Measurements from ENCODE around the gene NCOA3. TPM values are rescaled to one million over a fixed set of nuclear protein-coding genes. Genes with fewer than 3 reads are reported as not detected.

NCOA3 gene
- total RNA-seq, 1 donor from 2014 or later: 37.3 TPM

DNA sequence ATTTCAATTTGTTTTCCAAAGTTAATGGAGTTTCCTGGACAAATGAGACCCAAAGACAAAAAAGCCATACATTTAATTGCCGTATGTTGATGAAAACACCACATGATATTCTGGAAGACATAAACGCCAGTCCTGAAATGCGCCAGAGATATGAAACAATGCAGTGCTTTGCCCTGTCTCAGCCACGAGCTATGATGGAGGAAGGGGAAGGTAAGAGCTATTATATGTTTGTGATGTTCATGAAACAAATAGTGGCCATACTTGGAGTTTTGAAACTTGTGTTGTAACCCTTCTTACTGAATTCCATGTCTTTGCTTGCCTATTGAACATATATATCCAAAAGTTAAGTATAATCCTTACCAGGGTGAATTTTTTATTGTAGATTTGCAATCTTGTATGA is 125.9 kb downstream of the NCOA3 start:
- Mint-ChIP-seq H3K27me3 (no peaks in the 10 kb centered on the region), H3K36me3 (peaks cover 32% of the 10 kb centered on the region), H3K9me3 (no peaks in the 10 kb centered on the region), H3K4me3 (no peak overlapping the region), H3K4me1 (ENCODE audit: unreplicated experiment) (peaks cover 4% of the 10 kb centered on the region), H3K27ac (no peak overlapping the region)
- no peak for DNase-seq (ENCODE audit: extremely low spot score, unreplicated experiment)
- TF ChIP-seq, protein P1, sequence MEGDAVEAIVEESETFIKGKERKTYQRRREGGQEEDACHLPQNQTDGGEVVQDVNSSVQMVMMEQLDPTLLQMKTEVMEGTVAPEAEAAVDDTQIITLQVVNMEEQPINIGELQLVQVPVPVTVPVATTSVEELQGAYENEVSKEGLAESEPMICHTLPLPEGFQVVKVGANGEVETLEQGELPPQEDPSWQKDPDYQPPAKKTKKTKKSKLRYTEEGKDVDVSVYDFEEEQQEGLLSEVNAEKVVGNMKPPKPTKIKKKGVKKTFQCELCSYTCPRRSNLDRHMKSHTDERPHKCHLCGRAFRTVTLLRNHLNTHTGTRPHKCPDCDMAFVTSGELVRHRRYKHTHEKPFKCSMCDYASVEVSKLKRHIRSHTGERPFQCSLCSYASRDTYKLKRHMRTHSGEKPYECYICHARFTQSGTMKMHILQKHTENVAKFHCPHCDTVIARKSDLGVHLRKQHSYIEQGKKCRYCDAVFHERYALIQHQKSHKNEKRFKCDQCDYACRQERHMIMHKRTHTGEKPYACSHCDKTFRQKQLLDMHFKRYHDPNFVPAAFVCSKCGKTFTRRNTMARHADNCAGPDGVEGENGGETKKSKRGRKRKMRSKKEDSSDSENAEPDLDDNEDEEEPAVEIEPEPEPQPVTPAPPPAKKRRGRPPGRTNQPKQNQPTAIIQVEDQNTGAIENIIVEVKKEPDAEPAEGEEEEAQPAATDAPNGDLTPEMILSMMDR (conservative IDR thresholded peaks at IDR 0.05): no peak

DNA sequence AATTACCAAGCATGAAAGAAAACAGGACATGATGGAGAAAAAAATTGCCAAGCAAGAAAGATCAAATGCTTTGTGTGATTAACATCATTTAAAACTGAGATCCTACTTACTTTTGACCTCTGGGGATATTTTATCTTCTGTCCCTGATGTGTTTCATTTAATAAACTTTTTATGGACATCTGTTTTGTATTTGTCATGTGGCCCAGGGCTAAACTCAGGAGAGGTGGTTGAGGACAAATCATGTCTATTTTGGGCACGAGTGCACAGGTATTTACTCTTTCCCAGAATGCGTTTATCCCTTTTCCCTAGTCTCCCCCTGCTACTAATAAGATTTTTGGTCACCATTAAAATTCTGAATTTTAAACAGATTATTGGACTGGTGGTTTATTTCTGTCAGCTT is 128.2 kb downstream of the NCOA3 start:
- Mint-ChIP-seq H3K9me3 (no peaks in the 10 kb centered on the region), H3K36me3 (peaks cover 31% of the 10 kb centered on the region), H3K27ac (no peak overlapping the region), H3K27me3 (no peaks in the 10 kb centered on the region), H3K4me3 (no peak overlapping the region), H3K4me1 (ENCODE audit: unreplicated experiment) (peaks cover 4% of the 10 kb centered on the region)
- no peak for DNase-seq (ENCODE audit: extremely low spot score, unreplicated experiment)
- TF ChIP-seq, protein P1 (conservative IDR thresholded peaks at IDR 0.05): no peak

DNA sequence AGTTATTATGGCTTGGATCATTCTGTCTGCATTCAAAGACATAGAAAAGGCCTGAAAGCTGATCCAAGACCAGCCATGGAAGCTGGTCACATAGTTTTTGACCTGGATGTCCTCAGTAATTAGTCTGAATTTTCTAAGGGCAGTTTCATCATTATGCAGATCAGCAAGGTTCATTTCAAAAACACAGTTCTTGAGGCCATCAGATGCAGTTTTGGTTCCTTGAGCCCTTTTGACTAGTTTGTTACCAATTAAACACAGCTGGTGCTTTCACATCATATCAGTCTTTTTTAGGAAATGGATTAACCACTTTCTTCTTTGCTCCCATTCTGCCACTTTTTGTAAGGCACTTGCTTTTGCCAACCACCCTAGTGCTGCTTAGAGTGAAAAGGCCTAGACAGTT is 129.4 kb downstream of the NCOA3 start:
- Mint-ChIP-seq H3K27me3 (no peaks in the 10 kb centered on the region), H3K36me3 (peaks cover 31% of the 10 kb centered on the region), H3K9me3 (no peaks in the 10 kb centered on the region), H3K27ac (no peak overlapping the region), H3K4me1 (ENCODE audit: unreplicated experiment) (peaks cover 4% of the 10 kb centered on the region), H3K4me3 (no peak overlapping the region)
- TF ChIP-seq, protein P1 (conservative IDR thresholded peaks at IDR 0.05): no peak
- no peak for DNase-seq (ENCODE audit: extremely low spot score, unreplicated experiment)

DNA sequence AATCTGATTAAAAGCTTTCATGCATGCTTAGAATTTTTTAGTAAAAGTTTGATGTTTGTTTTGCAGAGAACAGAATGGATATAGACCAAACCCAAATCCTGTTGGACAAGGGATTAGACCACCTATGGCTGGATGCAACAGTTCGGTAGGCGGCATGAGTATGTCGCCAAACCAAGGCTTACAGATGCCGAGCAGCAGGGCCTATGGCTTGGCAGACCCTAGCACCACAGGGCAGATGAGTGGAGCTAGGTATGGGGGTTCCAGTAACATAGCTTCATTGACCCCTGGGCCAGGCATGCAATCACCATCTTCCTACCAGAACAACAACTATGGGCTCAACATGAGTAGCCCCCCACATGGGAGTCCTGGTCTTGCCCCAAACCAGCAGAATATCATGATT is 133.6 kb downstream of the NCOA3 start:
- TF ChIP-seq, protein P1 (conservative IDR thresholded peaks at IDR 0.05): no peak
- H3K4me3 Mint-ChIP-seq: no peak overlapping the region
- H3K36me3 Mint-ChIP-seq: peaks cover 27% of the 10 kb centered on the region

DNA sequence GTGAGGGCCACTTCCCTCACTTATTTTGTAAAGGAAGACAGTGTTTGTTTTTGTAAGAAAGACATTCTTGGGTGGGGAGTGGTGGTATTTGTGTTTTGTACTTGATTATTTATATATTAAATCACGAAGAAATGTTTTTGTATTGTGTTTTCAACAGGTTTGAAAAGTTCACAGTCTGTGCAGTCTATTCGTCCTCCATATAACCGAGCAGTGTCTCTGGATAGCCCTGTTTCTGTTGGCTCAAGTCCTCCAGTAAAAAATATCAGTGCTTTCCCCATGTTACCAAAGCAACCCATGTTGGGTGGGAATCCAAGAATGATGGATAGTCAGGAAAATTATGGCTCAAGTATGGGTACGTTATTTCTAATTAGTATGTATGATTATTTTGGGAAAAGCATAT is 137.2 kb downstream of the NCOA3 start:
- Mint-ChIP-seq H3K4me1 (ENCODE audit: unreplicated experiment) (no peaks in the 10 kb centered on the region), H3K27me3 (no peaks in the 10 kb centered on the region), H3K9me3 (no peaks in the 10 kb centered on the region), H3K27ac (no peak overlapping the region), H3K36me3 (peaks cover 44% of the 10 kb centered on the region), H3K4me3 (no peak overlapping the region)
- TF ChIP-seq, protein P1 (conservative IDR thresholded peaks at IDR 0.05): no peak
- DNase-seq (ENCODE audit: extremely low spot score, unreplicated experiment): no peak

More for the DNA sequence above, 133.6 kb downstream of the NCOA3 start:
- no peak for DNase-seq (ENCODE audit: extremely low spot score, unreplicated experiment)
- Mint-ChIP-seq H3K27me3 (no peaks in the 10 kb centered on the region), H3K4me1 (ENCODE audit: unreplicated experiment) (no peaks in the 10 kb centered on the region), H3K9me3 (no peaks in the 10 kb centered on the region), H3K27ac (no peak overlapping the region)

DNA sequence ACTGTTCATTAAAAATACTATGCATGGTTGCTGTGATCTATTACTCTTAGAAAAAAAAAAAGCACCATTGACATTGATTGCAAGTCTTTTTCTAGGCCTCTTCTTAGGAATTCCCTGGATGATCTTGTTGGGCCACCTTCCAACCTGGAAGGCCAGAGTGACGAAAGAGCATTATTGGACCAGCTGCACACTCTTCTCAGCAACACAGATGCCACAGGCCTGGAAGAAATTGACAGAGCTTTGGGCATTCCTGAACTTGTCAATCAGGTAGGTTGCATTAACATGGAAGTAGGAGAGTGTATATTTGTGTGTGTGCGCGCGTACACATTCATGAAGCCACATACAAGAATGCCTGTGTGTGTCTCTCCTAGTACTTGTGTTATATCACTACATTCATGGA is 140.4 kb downstream of the NCOA3 start:
- H3K36me3 Mint-ChIP-seq: peaks cover 62% of the 10 kb centered on the region
- TF ChIP-seq, protein P1 (conservative IDR thresholded peaks at IDR 0.05): no peak
- no peaks in the 10 kb centered on the region for H3K27me3 Mint-ChIP-seq
- peaks cover 4% of the 10 kb centered on the region for H3K4me1 Mint-ChIP-seq (ENCODE audit: unreplicated experiment)
- H3K27ac Mint-ChIP-seq: no peak overlapping the region
- DNase-seq (ENCODE audit: extremely low spot score, unreplicated experiment): no peak
- H3K9me3 Mint-ChIP-seq: no peaks in the 10 kb centered on the region
- H3K4me3 Mint-ChIP-seq: no peak overlapping the region

All from type B pancreatic cell (in vitro differentiated cells).